ENCODE measurements around the gene SCN2B.
A peak's percentile ranks its signal among the peaks of the same experiment; 100 is the strongest.
"Not testable (repeated sequence)": the region's sequence is repeated elsewhere in the genome, so short reads cannot be mapped to it uniquely, and the experiment has no call there.

SCN2B gene

GRCh38 chr11:118205606-118206378 is 29.4 kb upstream of the SCN2B start:
- no peak for DNase-seq

- peak; percentile 59 for DNase-seq
These were observed 26.4 kb upstream of the SCN2B start for GRCh38 chr11:118202599-118203422.

- no peak for DNase-seq
These were observed 25.5 kb upstream of the SCN2B start for GRCh38 chr11:118201966-118202365.

DNA sequence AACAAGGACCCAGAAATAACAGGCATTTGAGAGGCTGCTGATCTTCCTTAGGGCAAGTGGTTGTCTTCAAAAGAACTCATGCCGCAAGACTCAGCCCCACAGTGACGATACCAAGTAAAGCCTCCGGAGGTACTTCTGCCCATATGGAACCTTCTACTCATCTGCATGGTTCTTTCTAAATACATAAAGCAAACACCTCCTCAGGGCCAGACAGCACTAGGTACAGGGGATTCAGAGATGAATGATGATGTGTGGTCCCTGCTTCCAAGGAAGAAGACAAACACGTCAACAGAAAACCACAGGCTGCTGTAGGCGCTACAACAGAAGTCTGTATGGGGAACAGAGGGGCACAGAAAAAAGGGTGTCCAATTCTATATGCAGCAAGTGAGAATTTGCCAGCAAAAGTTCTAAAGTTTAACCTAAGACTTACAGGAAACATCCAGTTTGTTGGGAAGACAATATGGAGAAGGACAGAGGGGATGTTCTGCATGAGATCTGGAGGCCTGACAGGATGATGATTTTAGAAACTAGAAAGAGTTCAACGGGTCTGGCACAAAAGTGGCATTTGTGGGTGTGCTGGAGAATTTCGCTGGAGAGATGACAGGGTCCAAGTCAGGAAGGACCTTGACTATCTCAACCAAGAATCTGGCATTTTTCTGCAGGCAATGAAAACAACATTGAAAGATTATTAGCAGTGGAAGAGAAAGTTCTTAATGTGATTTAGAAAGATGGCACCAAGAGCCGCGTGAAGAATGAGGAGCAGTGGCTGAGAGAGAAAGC is 24.7 kb upstream of the SCN2B start:
- DNase-seq: peak; percentile 60

- no peak for DNase-seq
These were observed 24.1 kb upstream of the SCN2B start for GRCh38 chr11:118200497-118200896.

DNA sequence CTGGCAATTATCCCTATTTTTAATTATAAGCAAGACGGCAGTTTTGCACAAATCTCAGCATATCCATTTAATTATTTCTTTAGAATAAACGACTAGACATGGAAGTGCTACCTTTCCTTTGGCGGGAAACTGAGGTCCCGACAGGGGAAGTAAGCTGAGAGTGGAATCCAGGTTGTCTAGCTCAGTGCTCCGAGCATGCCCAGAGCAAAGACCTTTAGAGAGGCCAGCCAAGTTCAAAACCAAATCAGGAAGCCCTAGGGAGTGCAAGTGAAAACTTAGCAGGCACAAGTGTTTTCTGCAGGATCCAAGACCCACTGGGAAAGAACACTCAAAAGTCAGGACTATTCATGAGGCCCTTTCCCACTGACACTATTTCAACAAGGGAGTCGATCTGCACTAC is 22.7 kb upstream of the SCN2B start:
- no peak for DNase-seq

DNA sequence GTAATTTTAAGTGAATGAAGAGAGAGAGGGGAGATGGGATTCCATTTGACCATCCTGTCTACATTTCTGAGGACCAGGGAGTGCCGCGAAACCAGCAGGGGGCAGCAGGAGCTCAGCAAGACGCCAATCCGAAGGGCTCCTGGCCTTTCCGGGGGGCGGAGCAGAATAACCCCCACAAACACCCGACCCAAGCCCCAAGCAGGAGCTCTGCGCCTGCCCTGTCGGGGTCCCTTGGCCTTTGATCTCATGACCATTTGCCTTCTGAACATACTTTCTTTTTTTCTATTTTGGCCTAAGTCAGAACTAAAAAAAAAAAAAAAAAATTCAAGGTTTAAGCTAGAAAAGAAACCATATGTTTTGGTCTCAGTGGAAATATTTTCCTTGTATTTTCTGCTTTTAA is 21.9 kb upstream of the SCN2B start:
- DNase-seq: peak; percentile 86

GRCh38 chr11:118194835-118195627 is 18.6 kb upstream of the SCN2B start:
- no peak for DNase-seq

DNA sequence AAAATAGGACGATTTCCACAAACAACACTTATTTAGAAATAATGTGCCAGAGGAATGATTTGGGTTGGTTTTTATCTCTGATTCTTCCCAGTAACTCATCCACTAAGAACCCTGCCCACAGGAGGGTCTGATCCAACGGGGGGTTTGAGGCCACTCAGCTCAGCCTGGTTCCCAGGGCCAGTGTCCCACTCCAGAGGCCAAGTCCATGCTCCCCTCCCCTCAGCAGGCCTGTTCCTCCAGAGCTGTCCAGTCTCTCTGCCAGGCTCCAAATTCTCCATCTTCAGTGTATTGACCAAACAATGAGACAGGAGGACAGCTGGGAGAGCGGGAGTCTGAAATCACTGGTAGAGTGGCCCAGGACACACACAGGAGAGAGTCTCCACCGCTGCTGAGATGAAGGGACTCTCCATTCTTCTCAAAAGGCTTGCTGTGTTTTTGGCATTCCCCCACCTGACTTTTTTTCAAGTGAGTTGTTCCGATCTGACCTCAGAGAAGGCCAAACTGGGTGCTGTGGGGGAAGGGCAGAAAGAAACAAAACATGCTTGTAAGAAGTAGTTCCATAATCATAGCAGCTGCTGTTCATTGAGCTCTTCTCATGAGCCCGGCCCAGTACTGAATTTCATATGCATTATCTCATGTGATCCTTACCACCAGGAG is 17.6 kb upstream of the SCN2B start:
- no peak for DNase-seq

DNA sequence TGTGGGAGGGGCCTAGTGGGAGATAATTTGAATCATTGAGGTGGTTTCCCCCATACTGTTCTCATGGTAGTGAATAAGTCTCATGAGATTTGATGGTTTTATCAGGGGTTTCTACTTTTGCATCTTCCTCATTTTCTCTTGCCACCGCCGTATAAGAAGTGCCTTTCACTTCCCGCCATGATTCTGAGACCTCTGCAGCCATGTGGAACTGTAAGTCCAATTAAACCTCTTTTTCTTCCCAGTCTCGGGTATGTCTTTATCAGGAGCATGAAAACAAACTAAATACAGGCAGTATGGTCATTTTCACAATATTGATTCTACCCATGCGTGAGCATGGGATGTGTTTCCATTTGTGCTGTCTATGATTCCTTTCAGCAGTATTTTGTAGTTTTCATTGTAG is 16.4 kb upstream of the SCN2B start:
- not testable (repeated sequence) for DNase-seq

GRCh38 chr11:118190942-118191506 is 14.6 kb upstream of the SCN2B start:
- not testable (repeated sequence) for DNase-seq

GRCh38 chr11:118186346-118187107 is 10.1 kb upstream of the SCN2B start:
- no peak for DNase-seq

- no peak for DNase-seq
These were observed 8.5 kb upstream of the SCN2B start for GRCh38 chr11:118184784-118185579.

DNA sequence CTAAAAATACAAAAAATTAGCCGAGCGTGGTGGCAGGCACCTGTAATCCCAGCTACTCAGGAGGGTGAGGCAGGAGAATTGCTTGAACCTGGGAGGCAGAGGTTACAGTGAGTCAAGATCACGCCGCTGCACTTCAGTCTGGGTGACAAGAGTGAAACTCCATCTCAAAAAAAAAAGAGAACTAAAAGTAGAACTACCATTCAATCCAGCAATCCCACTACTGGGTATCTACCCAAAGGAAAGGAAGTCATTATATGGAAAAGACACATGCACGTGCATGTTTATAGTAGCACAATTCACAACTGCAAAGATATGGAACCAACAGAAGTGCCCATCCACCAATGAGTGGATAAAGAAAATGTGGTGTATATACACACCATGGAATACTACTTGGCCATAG is 7.3 kb upstream of the SCN2B start:
- not testable (repeated sequence) for DNase-seq

DNA sequence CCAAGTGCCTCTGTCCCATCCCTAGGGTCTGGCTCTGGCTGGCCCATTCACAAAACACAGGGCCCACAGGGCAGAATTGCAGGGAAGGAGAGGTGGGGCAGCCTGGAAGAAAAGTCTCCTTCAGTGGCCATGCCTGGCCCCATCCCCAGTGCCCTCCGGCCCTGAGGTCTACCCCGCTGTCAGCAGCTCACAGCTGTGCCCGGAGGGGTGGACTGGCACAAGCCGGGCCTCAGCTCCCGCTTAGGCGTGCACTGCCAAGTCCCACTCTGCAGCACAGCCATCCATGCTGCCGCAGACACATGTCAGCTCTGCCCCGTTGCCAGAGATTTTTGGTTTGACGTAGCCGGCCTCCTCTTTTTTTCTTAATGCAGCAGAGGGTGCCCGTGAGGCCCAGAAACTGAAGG is 3.9 kb upstream of the SCN2B start:
- DNase-seq: no peak

DNA sequence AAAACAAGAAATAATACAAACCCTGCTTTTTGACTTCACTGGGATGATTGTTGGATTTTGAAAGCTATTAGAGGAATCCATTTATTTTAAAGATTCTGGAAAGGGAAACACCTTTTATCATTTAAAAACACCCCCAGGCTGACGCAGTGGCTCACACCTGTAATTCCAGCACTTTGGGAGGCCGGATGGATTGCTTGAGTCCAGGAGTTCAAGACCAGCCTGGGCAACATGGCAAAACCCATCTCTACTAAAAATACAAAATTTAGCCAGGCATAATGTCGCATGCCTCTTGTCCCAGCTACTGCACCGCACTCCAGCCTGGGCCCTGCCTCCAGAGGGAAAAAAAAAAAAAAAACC is 317 bp upstream of the SCN2B start:
- DNase-seq: no peak

- DNase-seq: no peak
These were observed 1.1 kb downstream of the SCN2B start for GRCh38 chr11:118175031-118175992.

- DNase-seq: no peak
These were observed 2.4 kb downstream of the SCN2B start for GRCh38 chr11:118174006-118174567.

DNA sequence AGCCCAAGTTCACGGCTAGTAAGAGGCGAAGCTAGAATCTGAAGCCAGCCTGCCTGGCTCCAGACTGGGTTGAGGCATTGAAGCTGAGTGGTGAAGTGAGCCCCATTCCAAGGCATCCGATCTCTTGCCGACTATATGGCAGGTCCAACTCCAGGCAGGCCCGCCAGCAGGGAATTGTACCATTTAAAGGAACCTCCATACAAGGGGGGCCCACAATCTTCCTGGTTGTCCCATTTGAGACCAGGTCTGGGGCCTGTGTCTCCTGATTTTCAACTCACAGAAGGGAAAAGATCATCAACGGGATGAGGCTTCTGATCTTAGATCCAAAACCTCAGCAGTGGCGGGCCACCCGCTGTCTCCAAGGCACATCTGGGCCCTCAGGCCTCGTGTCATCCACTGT is 4.1 kb downstream of the SCN2B start:
- DNase-seq: no peak

Measured in activated CD8-positive, alpha-beta memory T cell treated with anti-CD3 and anti-CD28 coated beads, Interleukin-2, amount 50 U/mL, for 4 hours (primary cell).